Measurements from ENCODE around the gene LYPLA2.
"Not testable (repeated sequence)": the region's sequence is repeated elsewhere in the genome, so short reads cannot be mapped to it uniquely, and the experiment has no call there.

The LYPLA2 gene

GRCh38 chr1:23793861-23794731, 3.2 kb downstream of the LYPLA2 start:
- ChIA-PET POLR2A (no interaction called here), CTCF (interaction anchor here (1.9 kb wide), 1 partner anchor 18 kb away, joined by 5 read pairs; no protein-coding TSS in a partner anchor)
- no peak for DNase-seq (ENCODE audit: low read depth, low spot score)
- TF ChIP-seq CTCF (IDR thresholded peaks at IDR 0.05; ENCODE audit: insufficient read depth, low read length, missing control alignments) = no peak
- H3K4me3 ChIP-seq (ENCODE audit: low read depth, low read length) = no peak overlapping the region

GRCh38 chr1:23794732-23795182, 3.8 kb downstream of the LYPLA2 start:
- CTCF ChIA-PET = interaction anchor here (1.9 kb wide), 1 partner anchor 18 kb away, joined by 5 read pairs; no protein-coding TSS in a partner anchor
- POLR2A ChIA-PET; DNase-seq (ENCODE audit: low read depth, low spot score); H3K4me3 ChIP-seq (ENCODE audit: low read depth, low read length): not testable (repeated sequence)

- no peak for TF ChIP-seq CTCF (IDR thresholded peaks at IDR 0.05; ENCODE audit: insufficient read depth, low read length, missing control alignments)
- H3K4me3 ChIP-seq (ENCODE audit: low read depth, low read length) = no peak overlapping the region
- DNase-seq (ENCODE audit: low read depth, low spot score) = no peak
- ChIA-PET CTCF (interaction anchor here (0.7 to 1.5 kb wide), 3 partner anchors 11 to 24 kb away, joined by 3 to 4 read pairs (median 3); no protein-coding TSS in a partner anchor), POLR2A (no interaction called here)
These were observed 4.9 kb downstream of the LYPLA2 start for GRCh38 chr1:23795676-23796465.

- DNase-seq (ENCODE audit: low read depth, low spot score) = no peak
- POLR2A ChIA-PET = no interaction called here
- no peak for TF ChIP-seq CTCF (IDR thresholded peaks at IDR 0.05; ENCODE audit: insufficient read depth, low read length, missing control alignments)
- CTCF ChIA-PET = interaction anchor here (1.5 kb wide), 2 partner anchors 10 to 17 kb away, joined by 4 to 6 read pairs; no protein-coding TSS in a partner anchor
- no peak overlapping the region for H3K4me3 ChIP-seq (ENCODE audit: low read depth, low read length)
These were observed 5.7 kb downstream of the LYPLA2 start for GRCh38 chr1:23796466-23797271.

- ChIA-PET POLR2A (interaction anchor here (0.6 kb wide), 1 partner anchor 752 kb away, joined by 4 read pairs; no protein-coding TSS in a partner anchor), CTCF (interaction anchor here (0.8 to 1.5 kb wide), 5 partner anchors 10 to 26 kb away, joined by 3 to 6 read pairs (median 3); no protein-coding TSS in a partner anchor)
- no peak for TF ChIP-seq CTCF (IDR thresholded peaks at IDR 0.05; ENCODE audit: insufficient read depth, low read length, missing control alignments)
- H3K4me3 ChIP-seq (ENCODE audit: low read depth, low read length) = no peak overlapping the region
- no peak for DNase-seq (ENCODE audit: low read depth, low spot score)
These were observed 6.8 kb downstream of the LYPLA2 start for GRCh38 chr1:23797478-23798448.

Measured in AG04449 (cell line).